Erythroblast (primary cell): ENCODE results near the gene SLC4A8.

Experiments used
- GATA1 ChIP-seq: IDR thresholded peaks from 2 replicates; pipeline ENCODE4 v1.6.1; 2011; ENCODE audit warnings: low read depth, mild to moderate bottlenecking, control low read depth, low read length, moderate library complexity
- POLR2A ChIP-seq: IDR thresholded peaks from 2 replicates; pipeline ENCODE4 v1.6.1; 2011; ENCODE audit warnings: mild to moderate bottlenecking, low read length

DNA sequence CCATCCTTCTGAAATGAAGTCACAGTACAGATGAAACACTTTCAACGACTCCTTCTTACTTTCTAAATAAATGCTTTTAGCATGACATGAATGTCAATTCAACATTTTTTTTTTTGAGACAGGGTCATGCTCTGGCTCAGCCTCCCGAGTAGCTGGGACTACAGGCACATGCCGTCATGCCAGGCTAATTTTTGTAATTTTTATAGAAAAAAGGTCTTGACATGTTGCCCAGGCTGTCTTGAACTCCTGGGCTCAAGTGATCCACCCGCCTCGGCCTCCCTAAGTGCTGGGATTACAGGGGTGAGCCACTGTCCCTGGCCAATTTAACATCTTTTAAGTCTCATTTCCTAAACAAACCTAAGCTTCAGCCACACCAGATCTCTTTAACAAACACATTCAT is 49.8 kb upstream of the SLC4A8 start:
- TF ChIP-seq POLR2A (no peak), GATA1 (no peak)
